Naive thymus-derived CD4-positive, alpha-beta T cell (primary cell): ENCODE results near the gene TNIK. TPM values are rescaled to one million over a fixed set of nuclear protein-coding genes. Genes with fewer than 3 reads are reported as not detected.

ENCODE experiments used
- ATAC-seq: fragments of 150-1000 bp; cut with Tn5 transposase; 2 replicates; pipeline ENCODE4 v1.10.0; 2021; ENCODE audit warnings: mild to moderate bottlenecking, moderate library complexity
- CTCF ChIA-PET: fragments of 350-600 bp; sonication (Branson Sonifier 250); formaldehyde crosslinking; loops from one replicate; lab custom pipeline; 2021; ENCODE audit warnings: antibody characterized with exemption; lab: Charles Lee
- POLR2A ChIA-PET: fragments of 350-600 bp; sonication (Branson Sonifier 250); formaldehyde crosslinking; loops from one replicate; lab custom pipeline; 2021; ENCODE audit warnings: antibody characterized with exemption, inconsistent platforms; lab: Charles Lee
- DNase-seq, 9 donors: peaks; one replicate each; pipeline versions ENCODE4 v3.0.0 to v3.0.0-alpha.2; 2020 to 2022; ENCODE audit warnings: mixed read lengths in 1 of 9
- H3K27ac ChIP-seq: one replicate; pipeline ENCODE4 v1.7.0; 2013; ENCODE audit warnings: mild to moderate bottlenecking, low read depth, low read length, moderate library complexity
- H3K27me3 ChIP-seq, 2 donors: one replicate each; pipeline ENCODE4 v1.7.0; 2013; ENCODE audit warnings: low read length in 2 of 2, mild to moderate bottlenecking in 2 of 2, moderate library complexity in 2 of 2; ENCODE audit not compliant: control insufficient read depth in 2 of 2, insufficient read depth in 2 of 2
- H3K36me3 ChIP-seq, 3 experiments: 1 replicate in 2 of 3; 2 replicates in 1 of 3; pipeline ENCODE4 v1.7.0; 2013; ENCODE audit warnings: low read length in 3 of 3, mild to moderate bottlenecking in 3 of 3, moderate library complexity in 1 of 3; ENCODE audit not compliant: insufficient read depth in 3 of 3, control insufficient read depth in 2 of 3
- H3K4me1 ChIP-seq, 2 donors: one replicate each; pipeline ENCODE4 v1.7.0; 2013; ENCODE audit warnings: low read length in 2 of 2, mild to moderate bottlenecking in 2 of 2, moderate library complexity in 1 of 2; ENCODE audit not compliant: control insufficient read depth in 2 of 2, insufficient read depth in 2 of 2
- H3K4me3 ChIP-seq: 2 replicates; pipeline ENCODE4 v1.7.0; 2013; ENCODE audit warnings: mild to moderate bottlenecking, low read length
- H3K9me3 ChIP-seq, 3 experiments: 1 replicate in 2 of 3; 2 replicates in 1 of 3; pipeline ENCODE4 v1.7.0; 2013; ENCODE audit warnings: low read length in 3 of 3; ENCODE audit not compliant: control insufficient read depth in 2 of 3
- H3K27ac Mint-ChIP-seq, 9 donors: one replicate each; pipeline ENCODE4 v1.8.0; 2020 to 2022; ENCODE audit warnings: mixed read lengths in 9 of 9, mild to moderate bottlenecking in 8 of 9, moderate library complexity in 5 of 9, inconsistent platforms in 2 of 9
- H3K27me3 Mint-ChIP-seq, 5 donors: one replicate each; pipeline ENCODE4 v1.8.0; 2021 to 2022; ENCODE audit warnings: mixed read lengths in 5 of 5, mild to moderate bottlenecking in 1 of 5
- H3K36me3 Mint-ChIP-seq, 5 donors: one replicate each; pipeline ENCODE4 v1.8.0; 2020 to 2022; ENCODE audit warnings: mixed read lengths in 5 of 5, mild to moderate bottlenecking in 3 of 5, inconsistent platforms in 1 of 5
- H3K4me1 Mint-ChIP-seq, 7 donors: one replicate each; pipeline ENCODE4 v1.8.0; 2020 to 2022; ENCODE audit warnings: mixed read lengths in 7 of 7, mild to moderate bottlenecking in 3 of 7, inconsistent platforms in 1 of 7
- H3K4me3 Mint-ChIP-seq, 10 donors: one replicate each; pipeline ENCODE4 v1.8.0; 2020 to 2022; ENCODE audit warnings: mild to moderate bottlenecking in 10 of 10, mixed read lengths in 10 of 10, moderate library complexity in 6 of 10, inconsistent platforms in 2 of 10
- H3K9me3 Mint-ChIP-seq, 11 donors: one replicate each; pipeline ENCODE4 v1.8.0; 2020 to 2022; ENCODE audit warnings: mixed read lengths in 11 of 11, mild to moderate bottlenecking in 4 of 11, inconsistent platforms in 1 of 11, moderate library complexity in 1 of 11
- intact Hi-C, 2 donors: fragments of 100-400 bp; cut with micrococcal nuclease; formaldehyde crosslinking; loops; one replicate each; pipeline ENCODE4 v1.15.1; 2023
- polyA plus RNA-seq, 2 donors: library from polyadenylated mRNA; unstranded; fragments of 300-500 nt; fragmentation: Illumina TruSeq; gene quantifications; one replicate each; pipeline ENCODE4 v1.2.3, GENCODE V29; 2021
- total RNA-seq, 6 experiments: library from RNA in 5 of 6; stranded (reverse) in 5 of 6; gene quantifications; 1 replicate in 5 of 6; 2 replicates in 1 of 6; pipeline ENCODE4 v1.2.3 and lab custom pipeline; 2021 to 2026

TNIK gene
- total and polyA plus RNA-seq, 7 experiments from 2014 or later = 20.2 to 74.9 (median 66.3) TPM

GRCh38 chr3:171236265-171237008, 223.8 kb downstream of the TNIK start:
- Histone ChIP-seq H3K4me1 (no peaks in the 10 kb centered on the region), H3K9me3 (no peaks in the 10 kb centered on the region), H3K27me3 (no peaks in the 10 kb centered on the region), H3K4me3 (no peak overlapping the region), H3K36me3 (no peaks in the 10 kb centered on the region), H3K27ac (no peak overlapping the region)
- H3K36me3 Mint-ChIP-seq = peaks cover 4 to 31% (median 22%) of the 10 kb centered on the region in 5 donors
- H3K4me1 Mint-ChIP-seq = peaks cover 14 to 50% (median 43%) of the 10 kb centered on the region in 7 donors
- H3K27ac Mint-ChIP-seq = peak overlapping the region in 3 of 9 donors; percentile 4 to 49 (median 8)
- no peaks in the 10 kb centered on the region for H3K27me3 Mint-ChIP-seq
- H3K9me3 Mint-ChIP-seq = peaks cover 0 to 4% (median 0%) of the 10 kb centered on the region in 11 donors
- DNase-seq (no peak), ATAC-seq (no peak)
- POLR2A ChIA-PET = interaction anchor here (0.7 to 0.9 kb wide), 3 partner anchors 12 to 260 kb away, joined by 3 to 4 read pairs (median 3); no protein-coding TSS in a partner anchor
- no peak overlapping the region for H3K4me3 Mint-ChIP-seq
- intact Hi-C loops = no loop called here
- CTCF ChIA-PET = no interaction called here

- no peak for ATAC-seq
- H3K4me3 Mint-ChIP-seq = peak overlapping the region in 2 of 10 donors; percentile 28 to 41
- CTCF ChIA-PET = interaction anchor here (1.0 kb wide), 1 partner anchor 17 kb away, joined by 3 read pairs; no protein-coding TSS in a partner anchor
- Histone ChIP-seq H3K9me3 (no peaks in the 10 kb centered on the region), H3K36me3 (no peaks in the 10 kb centered on the region), H3K4me1 (no peaks in the 10 kb centered on the region), H3K27ac (no peak overlapping the region), H3K27me3 (no peaks in the 10 kb centered on the region), H3K4me3 (no peak overlapping the region)
- peaks cover 4 to 31% (median 29%) of the 10 kb centered on the region in 5 donors for H3K36me3 Mint-ChIP-seq
- H3K27me3 Mint-ChIP-seq = no peaks in the 10 kb centered on the region
- H3K27ac Mint-ChIP-seq = no peak overlapping the region
- POLR2A ChIA-PET = interaction anchor here (0.5 kb wide), 1 partner anchor 46 kb away, joined by 4 read pairs; no protein-coding TSS in a partner anchor
- H3K4me1 Mint-ChIP-seq = peaks cover 20 to 62% (median 48%) of the 10 kb centered on the region in 7 donors
- intact Hi-C loops = no loop called here
- peaks cover 0 to 4% (median 0%) of the 10 kb centered on the region in 11 donors for H3K9me3 Mint-ChIP-seq
- DNase-seq = no peak
These were observed 225.8 kb downstream of the TNIK start for GRCh38 chr3:171234298-171235010.

DNA sequence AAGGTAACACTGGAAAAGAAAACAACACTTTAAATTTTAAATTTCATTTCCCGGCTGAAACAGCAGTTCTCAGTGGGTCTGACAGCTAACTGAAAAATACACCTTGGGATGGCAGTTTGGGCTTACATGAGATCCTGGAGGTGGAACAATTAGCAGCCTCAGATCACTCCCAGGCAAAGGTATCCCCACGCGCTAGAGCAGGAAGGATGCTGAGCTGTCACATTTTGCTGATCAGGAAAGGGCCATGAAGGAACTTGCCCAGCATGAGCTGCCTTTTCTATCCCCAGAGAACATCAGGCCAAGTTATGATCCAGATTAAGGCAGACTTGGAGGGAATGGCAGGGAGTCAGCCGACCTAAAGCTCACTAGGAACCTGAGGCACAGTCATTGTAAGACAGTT, 228.8 kb downstream of the TNIK start:
- H3K27ac Mint-ChIP-seq = peak overlapping the region in 4 of 9 donors; percentile 8 to 72 (median 32)
- no peak overlapping the region for H3K4me3 Mint-ChIP-seq
- H3K9me3 Mint-ChIP-seq = peaks cover 0 to 6% (median under 1%) of the 10 kb centered on the region in 11 donors
- no peak for DNase-seq
- no peak overlapping the region for H3K27ac ChIP-seq
- peaks cover 0 to 12% (median 0%) of the 10 kb centered on the region in 3 experiments for H3K36me3 ChIP-seq
- no peaks in the 10 kb centered on the region for H3K4me1 ChIP-seq
- peaks cover 13 to 57% (median 48%) of the 10 kb centered on the region in 5 donors for H3K36me3 Mint-ChIP-seq
- H3K4me3 ChIP-seq = no peak overlapping the region
- CTCF ChIA-PET = no interaction called here
- H3K9me3 ChIP-seq = peaks cover 0 to under 1% (median 0%) of the 10 kb centered on the region in 3 experiments
- POLR2A ChIA-PET = interaction anchor here (0.7 to 1.3 kb wide), 2 partner anchors 15 to 197 kb away, joined by 3 to 5 read pairs; no protein-coding TSS in a partner anchor
- intact Hi-C loops = loop anchor here in 1 of 2 donors (2.0 kb wide), 1 partner anchor 17 kb away; no protein-coding TSS in a partner anchor
- ATAC-seq = no peak
- H3K4me1 Mint-ChIP-seq = peaks cover 18 to 72% (median 61%) of the 10 kb centered on the region in 7 donors
- no peaks in the 10 kb centered on the region for H3K27me3 Mint-ChIP-seq
- no peaks in the 10 kb centered on the region for H3K27me3 ChIP-seq

DNA sequence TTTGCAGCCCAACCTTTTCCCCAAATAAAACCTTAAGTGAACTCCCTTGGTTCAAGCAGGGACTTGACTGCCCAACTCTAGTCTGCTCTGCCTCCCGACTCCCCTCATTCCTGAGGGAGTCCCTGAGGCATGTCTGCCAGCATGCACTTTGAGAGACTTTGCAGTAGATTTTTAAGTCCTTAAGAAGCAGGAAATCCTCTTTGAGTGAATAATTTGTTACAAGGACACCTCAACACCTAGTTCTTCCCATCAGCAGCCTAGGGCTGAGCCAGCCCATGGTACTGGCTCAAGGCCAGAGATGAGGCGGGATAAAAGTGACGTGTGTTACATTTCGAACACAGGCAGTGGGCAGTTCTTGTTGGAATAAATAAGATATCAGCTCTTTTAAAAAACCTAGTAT, 229.3 kb downstream of the TNIK start:
- CTCF ChIA-PET = no interaction called here
- Mint-ChIP-seq H3K27ac (peak overlapping the region in 6 of 9 donors; percentile 7 to 83 (median 37)), H3K4me3 (peak overlapping the region in 1 of 10 donors; percentile 3)

DNA sequence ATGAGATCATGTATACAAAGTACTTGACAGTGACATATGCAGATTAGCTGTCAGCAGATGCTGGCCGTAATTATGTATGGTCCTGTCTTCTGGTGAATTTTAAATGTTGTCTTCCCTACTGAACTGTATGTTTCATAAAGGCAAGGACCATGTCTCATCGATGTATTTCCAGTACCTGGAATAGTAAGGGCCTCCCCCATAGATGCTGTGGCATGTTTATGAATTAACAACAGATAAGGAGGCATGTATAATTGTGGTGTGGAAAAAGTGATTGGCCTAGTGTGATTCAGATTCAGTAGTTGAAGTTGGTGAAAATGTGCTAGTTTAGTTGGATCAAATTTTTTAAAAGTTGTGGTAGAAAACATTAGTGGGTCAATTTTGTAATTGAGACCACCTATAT, 231.0 kb downstream of the TNIK start:
- H3K27ac ChIP-seq = no peak overlapping the region
- no peak overlapping the region for H3K4me3 ChIP-seq
- H3K4me1 Mint-ChIP-seq = peaks cover 20 to 75% (median 72%) of the 10 kb centered on the region in 7 donors
- ChIA-PET CTCF (no interaction called here), POLR2A (no interaction called here)
- no peak overlapping the region for H3K4me3 Mint-ChIP-seq
- H3K9me3 ChIP-seq = peaks cover 0 to 8% (median 0%) of the 10 kb centered on the region in 3 experiments
- H3K36me3 Mint-ChIP-seq = peaks cover 9 to 73% (median 54%) of the 10 kb centered on the region in 5 donors
- no peaks in the 10 kb centered on the region for H3K27me3 Mint-ChIP-seq
- peaks cover 0 to 19% (median 0%) of the 10 kb centered on the region in 3 experiments for H3K36me3 ChIP-seq
- DNase-seq = no peak
- no peaks in the 10 kb centered on the region for H3K27me3 ChIP-seq
- peaks cover 6 to 11% of the 10 kb centered on the region in 2 donors for H3K4me1 ChIP-seq
- intact Hi-C loops = no loop called here
- peak overlapping the region in 4 of 9 donors; percentile 12 to 64 (median 48) for H3K27ac Mint-ChIP-seq
- no peak for ATAC-seq
- peaks cover 0 to 19% (median 10%) of the 10 kb centered on the region in 11 donors for H3K9me3 Mint-ChIP-seq

More for the DNA sequence above, 229.3 kb downstream of the TNIK start:
- DNase-seq (no peak), ATAC-seq (no peak)
- peaks cover 0 to 11% (median 5%) of the 10 kb centered on the region in 11 donors for H3K9me3 Mint-ChIP-seq
- H3K27ac ChIP-seq = no peak overlapping the region
- H3K4me3 ChIP-seq = no peak overlapping the region
- peaks cover 13 to 62% (median 50%) of the 10 kb centered on the region in 5 donors for H3K36me3 Mint-ChIP-seq
- POLR2A ChIA-PET = interaction anchor here (0.7 to 1.3 kb wide), 2 partner anchors 15 to 198 kb away, joined by 3 to 5 read pairs; no protein-coding TSS in a partner anchor
- H3K27me3 ChIP-seq = no peaks in the 10 kb centered on the region
- intact Hi-C loops = loop anchor here in 1 of 2 donors (2.0 kb wide), 1 partner anchor 16 kb away; no protein-coding TSS in a partner anchor
- no peaks in the 10 kb centered on the region for H3K4me1 ChIP-seq
- H3K27me3 Mint-ChIP-seq = no peaks in the 10 kb centered on the region
- H3K9me3 ChIP-seq = peaks cover 0 to 5% (median 0%) of the 10 kb centered on the region in 3 experiments
- peaks cover 0 to 17% (median 0%) of the 10 kb centered on the region in 3 experiments for H3K36me3 ChIP-seq
- peaks cover 19 to 72% (median 63%) of the 10 kb centered on the region in 7 donors for H3K4me1 Mint-ChIP-seq

GRCh38 chr3:171228240-171228639, 232.0 kb downstream of the TNIK start:
- ChIA-PET CTCF (no interaction called here), POLR2A (no interaction called here)
- H3K4me1 Mint-ChIP-seq = peaks cover 18 to 71% (median 68%) of the 10 kb centered on the region in 7 donors
- Histone ChIP-seq H3K36me3 (peaks cover 0 to 19% (median 0%) of the 10 kb centered on the region in 3 experiments), H3K27me3 (no peaks in the 10 kb centered on the region), H3K4me1 (peaks cover 6 to 11% of the 10 kb centered on the region in 2 donors), H3K4me3 (no peak overlapping the region), H3K9me3 (peaks cover 0 to 8% (median 0%) of the 10 kb centered on the region in 3 experiments), H3K27ac (no peak overlapping the region)
- peaks cover 9 to 68% (median 54%) of the 10 kb centered on the region in 5 donors for H3K36me3 Mint-ChIP-seq
- H3K27ac Mint-ChIP-seq = peak overlapping the region in 4 of 9 donors; percentile 9 to 51 (median 30)
- intact Hi-C loops = no loop called here
- peak overlapping the region in 1 of 10 donors; percentile 14 for H3K4me3 Mint-ChIP-seq
- peaks cover 0 to 18% (median 10%) of the 10 kb centered on the region in 11 donors for H3K9me3 Mint-ChIP-seq
- H3K27me3 Mint-ChIP-seq = no peaks in the 10 kb centered on the region
- ATAC-seq = no peak
- no peak for DNase-seq
